HL-60/S4 (cell line): ENCODE data around the gene SPATA31E1.
"Not testable (repeated sequence)": the region's sequence is repeated elsewhere in the genome, so short reads cannot be mapped to it uniquely, and the experiment has no call there.

Experiments
- in situ Hi-C: fragments of 300-500 bp; cut with MboI; formaldehyde crosslinking; loops from 2 replicates; pipeline ENCODE4 v1.14.3; 2022; ENCODE audit warnings: low sequenced_read_pairs

The SPATA31E1 gene

DNA sequence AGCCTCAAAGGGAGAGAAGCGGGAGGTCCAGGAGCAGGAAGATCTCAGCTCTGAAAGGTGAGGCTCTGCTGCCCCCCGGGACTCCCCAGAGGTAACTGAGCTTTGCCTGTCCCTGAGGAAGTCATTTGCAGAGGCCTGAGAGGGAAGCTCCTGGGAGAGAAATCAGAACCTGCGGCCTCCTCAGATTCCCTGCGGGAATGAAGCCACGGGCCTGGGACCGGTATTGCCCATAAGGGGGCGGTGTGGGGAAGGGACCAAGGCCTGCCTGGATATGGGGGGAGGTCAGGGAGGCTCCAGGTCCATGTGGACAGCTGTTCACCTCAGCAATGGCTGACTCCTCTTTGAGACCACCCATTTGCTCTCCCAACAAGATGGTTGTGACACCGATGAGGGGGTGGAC lies 1.3 kb downstream of the SPATA31E1 start:
- in situ Hi-C loops = no loop called here

DNA sequence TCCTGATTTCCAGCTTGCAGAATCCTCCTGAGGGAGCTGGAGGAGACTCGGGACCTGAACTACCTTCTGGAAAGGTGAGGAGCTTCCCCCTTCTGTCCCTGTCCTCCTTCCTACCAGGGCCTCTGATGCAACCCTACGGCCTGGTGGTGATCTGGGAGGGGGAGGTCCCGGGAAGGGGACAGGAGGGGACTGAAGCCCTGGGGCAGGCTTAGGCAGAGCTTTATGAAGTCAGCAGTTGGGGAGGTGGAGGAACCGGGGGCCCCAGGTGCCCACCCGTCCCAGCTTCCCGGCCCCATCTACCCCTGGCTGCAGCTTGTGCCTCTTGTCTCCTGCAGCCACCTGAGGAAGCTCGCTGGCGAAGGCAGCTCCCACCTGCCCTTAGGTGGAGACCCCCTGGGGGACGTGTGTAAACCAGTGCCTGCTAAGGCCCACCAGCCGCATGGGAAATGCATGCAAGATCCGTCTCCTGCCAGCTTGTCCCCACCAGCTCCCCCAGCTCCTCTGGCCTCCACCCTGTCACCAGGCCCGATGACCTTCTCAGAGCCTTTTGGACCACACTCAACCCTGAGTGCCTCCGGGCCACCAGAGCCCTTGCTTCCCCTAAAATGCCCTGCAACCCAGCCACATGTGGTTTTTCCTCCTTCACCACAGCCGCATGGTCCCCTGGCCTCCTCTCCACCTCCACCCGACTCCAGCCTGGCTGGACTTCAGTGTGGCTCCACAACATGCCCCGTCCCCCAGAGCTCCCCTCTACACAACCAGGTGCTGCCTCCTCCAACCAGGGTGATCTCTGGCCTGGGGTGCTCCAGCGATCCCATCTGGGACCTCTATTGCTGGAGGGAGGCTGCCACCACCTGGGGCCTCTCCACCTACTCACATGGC lies 2.1 kb downstream of the SPATA31E1 start:
- in situ Hi-C loops = no loop called here

DNA sequence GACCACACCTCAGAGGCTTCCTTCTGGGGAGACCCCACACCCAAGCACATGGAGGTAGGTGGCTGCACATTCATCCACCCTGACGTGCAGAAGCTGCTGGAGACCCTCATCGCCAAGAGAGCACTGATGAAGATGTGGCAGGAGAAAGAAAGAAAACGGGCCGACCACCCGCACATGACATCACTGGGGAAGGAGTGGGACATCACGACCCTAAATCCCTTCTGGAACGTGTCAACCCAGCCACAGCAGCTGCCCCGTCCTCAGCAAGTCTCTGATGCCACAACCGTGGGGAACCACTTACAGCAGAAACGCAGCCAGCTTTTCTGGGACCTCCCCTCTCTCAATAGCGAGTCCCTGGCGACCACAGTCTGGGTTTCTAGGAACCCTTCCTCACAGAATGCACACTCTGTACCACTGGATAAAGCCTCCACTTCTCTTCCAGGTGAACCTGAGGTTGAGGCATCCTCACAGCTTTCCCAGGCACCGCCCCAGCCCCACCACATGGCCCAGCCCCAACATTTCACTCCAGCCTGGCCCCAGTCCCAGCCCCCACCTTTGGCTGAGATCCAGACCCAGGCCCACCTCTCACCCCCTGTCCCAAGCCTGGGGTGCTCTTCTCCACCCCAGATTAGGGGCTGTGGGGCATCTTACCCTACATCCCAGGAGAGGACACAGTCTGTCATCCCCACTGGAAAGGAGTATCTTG lies 3.0 kb downstream of the SPATA31E1 start:
- in situ Hi-C loops = no loop called here

DNA sequence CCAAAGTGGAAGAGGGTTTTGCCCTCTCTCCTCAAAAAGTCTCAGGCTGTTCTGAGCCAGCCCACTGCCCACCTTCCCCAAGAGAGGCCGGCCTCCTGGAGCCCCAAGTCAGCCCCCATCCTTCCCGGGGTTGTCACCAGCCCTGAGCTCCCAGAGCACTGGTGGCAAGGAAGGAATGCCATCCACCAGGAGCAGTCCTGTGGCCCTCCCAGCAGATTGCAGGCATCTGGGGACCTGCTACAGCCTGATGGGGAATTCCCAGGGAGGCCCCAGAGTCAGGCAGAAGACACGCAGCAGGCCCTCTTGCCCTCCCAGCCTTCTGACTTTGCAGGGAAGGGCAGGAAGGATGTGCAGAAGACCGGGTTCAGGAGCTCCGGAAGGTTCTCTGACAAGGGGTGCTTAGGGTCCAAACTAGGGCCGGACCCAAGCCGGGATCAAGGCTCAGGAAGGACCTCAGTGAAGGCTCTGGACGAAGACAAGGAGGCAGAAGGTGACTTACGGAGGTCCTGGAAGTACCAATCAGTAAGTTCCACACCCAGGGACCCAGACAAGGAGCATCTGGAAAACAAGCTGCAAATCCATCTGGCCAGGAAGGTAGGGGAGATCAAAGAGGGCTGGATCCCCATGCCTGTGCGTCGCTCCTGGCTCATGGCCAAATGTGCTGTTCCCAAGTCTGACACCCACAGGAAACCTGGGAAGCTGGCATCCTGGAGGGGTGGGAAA lies 3.7 kb downstream of the SPATA31E1 start:
- in situ Hi-C loops = no loop called here

DNA sequence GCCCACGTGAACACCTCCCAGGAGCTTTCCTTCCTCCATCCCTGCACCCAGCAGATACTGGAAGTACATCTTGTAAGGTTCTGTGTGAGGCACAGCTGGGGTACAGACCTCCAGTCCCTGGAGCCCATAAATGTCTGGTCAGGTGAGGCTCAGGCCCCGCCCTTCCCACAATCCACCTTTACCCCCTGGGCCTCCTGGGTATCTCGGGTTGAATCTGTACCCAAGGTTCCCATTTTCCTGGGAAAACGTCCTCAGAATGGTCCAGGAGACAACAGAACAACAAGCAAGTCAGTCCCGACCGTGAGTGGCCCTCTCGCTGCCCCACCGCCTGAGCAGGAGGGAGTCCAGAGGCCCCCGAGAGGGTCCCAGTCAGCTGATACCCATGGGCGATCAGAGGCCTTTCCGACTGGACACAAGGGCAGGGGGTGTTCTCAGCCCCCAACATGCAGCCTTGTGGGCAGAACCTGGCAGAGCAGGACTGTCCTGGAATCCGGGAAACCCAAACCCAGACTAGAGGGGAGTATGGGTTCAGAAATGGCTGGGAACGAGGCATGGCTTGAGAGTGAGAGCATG lies 4.3 kb downstream of the SPATA31E1 start:
- in situ Hi-C loops = no loop called here

DNA sequence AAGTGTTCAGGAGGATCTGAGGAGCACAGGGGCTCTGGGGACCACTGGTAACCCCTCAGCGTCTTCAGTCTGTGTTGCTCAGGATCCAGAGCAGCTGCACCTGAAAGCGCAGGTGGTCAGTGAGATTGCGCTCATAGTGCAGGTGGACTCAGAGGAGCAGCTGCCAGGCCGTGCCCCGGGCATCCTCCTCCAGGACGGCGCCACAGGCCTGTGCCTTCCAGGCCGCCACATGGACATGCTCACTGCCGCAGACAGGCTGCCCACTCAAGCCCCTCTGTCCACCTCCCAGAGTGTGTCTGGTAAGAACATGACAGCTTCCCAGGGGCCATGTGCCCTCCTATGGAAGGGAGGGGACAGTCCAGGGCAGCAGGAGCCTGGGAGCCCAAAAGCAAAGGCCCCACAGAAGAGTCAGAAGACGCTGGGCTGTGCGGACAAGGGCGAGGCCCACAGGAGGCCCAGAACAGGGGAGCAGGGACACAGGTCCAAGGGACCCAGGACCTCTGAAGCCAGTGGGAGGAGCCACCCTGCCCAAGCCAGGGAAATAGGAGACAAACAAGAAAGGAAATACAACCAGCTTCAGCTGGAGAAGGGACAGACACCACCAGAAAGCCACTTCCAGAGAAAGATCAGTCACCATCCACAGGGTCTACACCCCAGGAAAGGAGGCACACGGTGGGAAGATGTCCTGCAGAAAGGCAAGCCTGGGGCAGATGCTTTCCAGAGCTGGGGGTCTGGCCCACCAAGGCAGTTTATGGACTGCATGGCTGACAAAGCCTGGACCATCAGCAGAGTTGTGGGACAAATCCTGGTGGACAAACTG lies 5.2 kb downstream of the SPATA31E1 start:
- in situ Hi-C loops = no loop called here

DNA sequence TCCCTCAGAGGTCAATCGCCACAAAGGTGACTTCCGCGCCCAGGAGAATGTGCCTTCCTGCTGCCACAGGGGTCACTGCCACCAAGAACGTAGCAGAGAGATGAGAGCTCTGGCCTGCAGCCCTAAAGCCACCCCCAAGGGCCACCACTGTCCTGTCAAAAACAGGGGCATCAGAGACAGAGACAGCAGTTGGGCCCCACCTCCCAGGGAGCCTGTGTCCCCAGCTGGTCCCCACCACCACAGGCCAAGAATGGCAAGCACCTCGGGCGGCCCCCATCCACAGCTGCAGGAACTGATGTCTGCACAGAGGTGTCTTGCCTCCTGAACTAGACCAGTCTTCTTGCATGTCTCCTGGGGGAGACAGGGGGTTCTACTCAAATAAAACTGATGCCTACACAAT lies 5.8 kb downstream of the SPATA31E1 start:
- in situ Hi-C loops = no loop called here

DNA sequence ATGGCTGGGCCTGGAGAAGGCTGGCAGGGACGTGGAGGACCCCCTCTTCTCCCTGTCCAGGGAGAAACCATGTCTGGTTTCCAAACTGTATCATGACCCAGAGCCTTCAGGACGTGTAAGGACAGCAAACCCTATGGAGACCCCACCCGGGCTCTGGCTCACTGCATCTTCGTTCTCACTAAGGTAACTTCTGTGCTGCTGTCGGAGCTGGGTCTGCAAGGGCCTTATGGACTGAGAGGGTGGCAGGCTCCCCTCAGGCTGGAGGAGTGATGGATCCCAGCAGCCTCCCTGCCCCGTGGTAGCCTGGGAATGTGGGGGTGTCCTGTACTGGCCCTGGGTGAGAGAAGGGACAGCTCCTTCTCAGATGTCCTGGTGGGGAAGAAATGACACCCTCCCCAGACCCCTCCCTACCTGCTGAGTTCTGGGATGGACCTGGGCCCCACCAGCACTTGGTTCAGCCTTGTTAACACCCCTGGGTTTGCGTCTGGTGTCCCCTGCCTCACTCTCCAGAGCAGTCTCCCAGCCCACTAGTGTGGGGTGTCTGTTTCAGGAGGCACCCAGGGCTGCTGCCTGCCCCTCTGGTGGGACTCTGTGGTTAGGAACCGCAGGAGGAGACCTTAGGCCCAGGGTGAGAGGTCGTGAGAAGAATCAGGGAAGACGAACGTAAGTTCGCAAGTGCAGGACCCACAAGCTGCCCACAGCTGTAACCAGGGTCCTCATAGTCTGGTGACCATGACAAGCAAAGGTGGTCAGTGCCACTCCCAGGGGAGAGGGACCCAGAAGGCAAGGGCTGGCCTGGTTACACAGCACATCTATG lies 6.6 kb downstream of the SPATA31E1 start:
- in situ Hi-C loops = no loop called here

DNA sequence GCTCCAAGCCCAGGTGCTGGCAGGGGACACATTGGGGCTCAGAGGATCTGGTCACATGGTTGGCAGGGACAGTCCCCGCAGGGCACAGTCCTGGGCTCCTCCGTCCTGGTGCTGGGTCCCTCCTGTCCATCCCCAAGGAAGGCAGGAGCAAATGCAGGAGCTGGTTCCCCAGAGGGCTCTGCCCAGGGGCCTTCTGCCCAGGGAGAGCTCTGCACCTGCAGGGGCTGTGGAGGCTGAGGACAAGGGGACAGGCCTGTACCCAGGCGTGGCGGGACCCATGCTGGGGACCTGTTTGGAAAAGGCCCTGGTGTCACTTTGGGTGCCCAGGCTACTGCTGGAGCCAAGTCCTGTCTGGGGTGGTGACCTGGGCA lies 7.2 kb downstream of the SPATA31E1 start:
- in situ Hi-C loops = no loop called here

DNA sequence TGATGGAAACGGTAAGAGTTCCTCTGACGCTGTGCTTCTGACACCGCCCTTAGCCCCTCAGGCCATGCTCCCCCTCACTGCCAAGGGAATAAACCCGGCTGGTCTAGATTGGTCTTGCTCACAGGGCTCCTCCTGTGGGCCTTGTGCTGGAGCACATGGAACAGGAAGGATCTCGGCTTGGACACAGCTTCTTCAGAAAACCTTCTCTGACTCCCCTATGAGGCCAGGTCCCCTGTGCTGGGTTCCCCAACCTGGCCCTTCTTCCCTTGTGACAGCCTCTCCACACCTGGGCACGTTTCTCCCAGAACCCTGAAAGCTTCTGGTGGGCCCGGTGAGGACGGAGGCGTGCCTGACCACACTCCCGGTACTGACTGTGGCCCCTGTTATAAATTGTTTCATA lies 8.2 kb downstream of the SPATA31E1 start:
- in situ Hi-C loops = no loop called here

DNA sequence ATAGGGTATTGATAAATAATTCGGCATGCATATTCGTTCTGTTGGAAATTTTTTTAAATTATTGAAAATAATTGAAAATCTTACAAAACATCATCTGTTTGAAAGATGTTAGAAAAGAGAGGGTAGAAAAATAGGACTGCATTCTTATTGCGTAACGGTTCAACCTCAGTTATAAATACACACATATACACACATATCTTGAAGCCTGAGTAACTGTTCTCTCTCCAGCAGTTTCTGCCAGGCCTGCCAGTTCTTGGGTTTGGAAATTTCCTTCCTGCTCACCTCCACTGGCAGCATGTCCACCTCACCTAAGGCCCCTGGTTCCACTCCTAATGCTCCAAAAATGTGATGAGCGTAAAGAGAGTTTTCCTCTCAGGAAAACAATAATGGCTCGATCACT lies 9.1 kb downstream of the SPATA31E1 start:
- in situ Hi-C loops = no loop called here

DNA sequence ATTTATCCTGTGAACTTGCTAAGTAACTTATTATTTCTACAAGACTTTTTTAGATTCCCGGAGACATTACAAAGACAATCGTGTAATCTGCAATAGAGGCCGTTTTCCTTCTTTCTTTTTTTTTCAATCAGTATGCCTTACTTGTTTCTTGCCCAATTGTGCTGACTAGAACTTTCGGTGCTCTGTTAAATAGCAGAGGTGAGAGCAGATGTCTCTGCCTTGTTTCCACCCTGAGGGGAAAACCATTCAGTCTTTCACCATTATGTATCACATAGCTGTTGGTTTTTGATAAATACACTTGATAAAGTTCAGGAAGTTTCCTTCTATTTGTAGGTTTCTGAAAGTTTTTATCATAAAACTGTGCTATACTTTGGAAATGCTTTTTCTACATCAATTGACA lies 10.3 kb downstream of the SPATA31E1 start:
- in situ Hi-C loops = no loop called here

DNA sequence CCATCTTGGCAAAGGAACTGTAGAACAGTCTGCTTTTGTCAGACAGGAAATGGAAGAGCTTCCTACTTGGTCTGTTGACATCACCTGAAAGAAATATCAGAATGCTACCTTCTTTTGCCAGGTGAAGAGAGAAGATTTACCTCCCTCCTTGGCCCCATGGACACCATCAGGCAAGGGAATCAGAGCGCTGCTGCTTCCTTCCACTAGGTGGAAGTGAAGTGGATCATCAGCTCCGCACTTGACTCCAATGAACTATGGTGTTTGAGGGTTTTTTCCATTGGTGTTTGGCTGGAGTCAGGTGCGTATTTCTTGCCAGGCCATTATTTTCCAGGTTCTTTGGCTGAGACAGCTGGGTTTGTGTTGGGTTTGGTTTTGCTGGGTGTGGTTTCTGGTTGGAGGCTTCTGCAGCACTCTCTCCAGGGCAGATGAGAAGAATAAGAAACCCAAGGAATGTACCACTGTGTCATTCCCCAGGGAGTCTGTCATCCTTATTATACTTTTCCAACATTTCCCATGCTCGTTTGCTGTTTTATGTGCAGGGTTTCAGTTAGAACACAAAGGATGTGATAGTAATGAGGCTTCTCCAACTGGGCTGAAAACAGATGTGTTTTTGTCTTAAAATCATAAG lies 12.4 kb downstream of the SPATA31E1 start:
- in situ Hi-C loops = no loop called here

DNA sequence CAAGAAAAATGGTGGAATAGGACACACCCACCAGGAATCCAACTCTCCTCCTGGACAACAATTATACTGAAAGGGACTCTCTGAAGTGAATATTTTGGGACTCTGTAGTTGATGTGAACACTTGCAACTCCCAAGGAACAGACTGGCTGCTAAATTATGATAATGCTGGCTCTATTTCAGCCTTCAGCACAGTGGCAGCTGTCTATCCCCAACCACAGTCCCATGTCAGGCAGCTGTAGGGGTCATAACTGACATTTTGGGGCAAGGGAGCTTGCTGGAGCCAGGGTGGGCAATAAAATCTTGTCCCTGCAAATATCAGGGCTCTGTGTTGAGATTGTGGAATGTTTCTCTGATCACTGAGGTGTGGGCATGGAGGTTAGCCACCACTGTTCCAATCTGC lies 14.2 kb downstream of the SPATA31E1 start:
- in situ Hi-C loops = no loop called here

DNA sequence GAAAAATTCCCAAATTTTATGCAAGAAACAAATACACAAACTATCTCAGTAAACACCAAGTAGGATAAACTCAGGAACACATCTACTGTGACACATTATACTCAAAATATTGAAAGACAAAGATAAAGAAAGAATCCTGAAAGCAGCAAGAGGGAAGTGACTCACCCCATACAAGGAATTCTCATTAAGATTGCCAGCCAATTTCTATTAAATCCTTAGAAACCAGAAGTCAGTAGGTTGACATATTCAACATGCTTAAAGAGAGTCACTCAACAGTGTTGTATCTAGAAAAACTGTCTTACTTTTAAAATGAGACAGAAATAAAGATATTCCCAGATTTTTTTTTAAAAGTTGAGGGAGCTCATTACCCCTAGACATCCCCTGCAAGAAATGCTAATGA lies 15.5 kb downstream of the SPATA31E1 start:
- in situ Hi-C loops = no loop called here

DNA sequence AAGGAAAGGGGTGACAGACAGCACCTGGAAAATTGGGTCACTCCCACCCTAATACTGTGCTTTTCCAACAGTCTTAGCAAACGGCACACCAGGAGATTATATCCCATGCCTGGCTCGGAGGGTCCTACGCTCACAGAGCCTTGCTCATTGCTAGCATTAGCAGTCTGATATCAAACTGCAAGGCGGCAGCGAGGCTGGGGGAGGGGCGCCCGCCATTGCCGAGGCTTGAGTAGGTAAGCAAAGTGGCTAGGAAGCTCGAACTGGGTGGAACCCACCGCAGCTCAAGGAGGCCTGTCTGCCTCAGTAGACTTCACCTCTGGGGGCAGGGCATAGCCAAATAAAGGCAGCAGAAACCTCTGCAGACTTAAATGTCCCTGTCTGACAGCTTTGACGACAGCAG lies 19.7 kb downstream of the SPATA31E1 start:
- in situ Hi-C loops = not testable (repeated sequence)

DNA sequence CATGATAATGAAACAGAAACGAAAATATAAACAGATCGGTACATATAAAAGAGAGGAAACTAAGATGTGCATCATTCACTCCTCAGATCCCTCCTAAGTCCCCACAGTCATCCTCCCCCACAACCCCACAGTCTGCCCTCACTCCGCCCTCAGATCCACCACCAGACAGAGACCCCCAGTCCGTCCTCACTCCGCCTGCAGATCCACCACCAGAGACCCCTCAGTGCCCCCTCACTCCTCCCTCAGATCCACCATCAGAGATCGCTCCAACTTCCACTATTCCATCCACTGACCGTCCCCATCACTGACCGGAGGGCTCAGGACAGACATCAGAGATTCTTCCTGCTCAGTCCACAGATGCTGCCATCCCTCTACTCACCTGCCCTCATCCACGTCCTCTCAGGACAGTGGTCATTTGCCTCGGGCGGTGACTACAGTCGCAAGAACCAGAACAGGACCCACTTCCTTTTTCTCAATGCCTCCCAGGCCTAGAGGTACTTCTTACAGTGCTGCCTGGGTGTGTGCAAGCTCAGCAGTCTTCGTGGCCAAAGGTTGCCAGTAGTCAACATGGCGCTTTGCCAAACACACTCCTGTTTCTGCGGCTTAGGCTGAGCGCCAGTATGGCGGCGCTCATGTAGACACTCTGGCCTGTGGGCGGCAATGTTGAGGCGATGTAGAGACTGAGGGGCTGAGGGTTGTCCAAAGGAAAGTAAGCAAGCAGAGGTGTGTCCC lies 26.8 kb downstream of the SPATA31E1 start:
- in situ Hi-C loops = no loop called here

DNA sequence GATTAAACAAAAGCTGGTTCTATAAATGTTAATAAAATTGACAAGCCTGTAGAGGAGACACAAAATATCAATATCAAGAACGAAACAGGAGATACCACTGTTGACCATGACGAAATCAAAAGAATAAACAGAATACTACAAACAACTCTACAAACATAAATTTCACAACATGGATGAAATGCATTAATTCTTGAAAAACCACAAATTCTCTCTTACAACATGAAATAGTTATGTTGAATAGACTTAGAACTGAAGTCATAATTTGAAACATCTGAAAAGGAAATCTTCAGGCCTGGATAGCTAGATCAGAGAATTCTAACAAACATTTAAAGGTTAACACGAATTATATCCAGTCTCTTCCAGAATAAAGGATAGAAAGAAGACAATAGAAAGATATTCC lies 28.1 kb downstream of the SPATA31E1 start:
- in situ Hi-C loops = no loop called here

DNA sequence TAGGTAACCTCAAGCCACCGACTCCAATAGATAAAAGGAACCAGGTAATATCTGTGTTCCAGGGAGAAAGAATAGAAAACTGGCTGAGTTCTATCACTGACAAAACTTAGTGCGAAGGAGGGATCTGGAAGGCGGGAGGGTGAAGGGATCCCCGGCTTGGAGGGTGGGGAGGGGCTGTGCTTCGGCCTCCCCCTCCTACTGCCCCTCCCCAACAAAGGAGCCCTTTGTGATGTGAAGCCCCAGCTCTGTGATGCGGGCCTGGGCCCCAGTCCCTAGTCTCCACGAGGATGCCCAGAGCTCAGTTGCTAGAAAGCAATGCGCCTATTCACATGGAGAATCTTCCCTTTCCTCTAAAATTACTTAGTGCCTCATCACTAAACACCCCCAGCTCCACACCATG lies 35.0 kb downstream of the SPATA31E1 start, which contains the start of gene SPATA31C1:
TSS of gene SPATA31C1 (plus strand) at position 301 of the 400 bp plus-strand sequence.
- in situ Hi-C loops = not testable (repeated sequence)
